ENCODE results near the gene JAKMIP2.

The JAKMIP2 gene

DNA sequence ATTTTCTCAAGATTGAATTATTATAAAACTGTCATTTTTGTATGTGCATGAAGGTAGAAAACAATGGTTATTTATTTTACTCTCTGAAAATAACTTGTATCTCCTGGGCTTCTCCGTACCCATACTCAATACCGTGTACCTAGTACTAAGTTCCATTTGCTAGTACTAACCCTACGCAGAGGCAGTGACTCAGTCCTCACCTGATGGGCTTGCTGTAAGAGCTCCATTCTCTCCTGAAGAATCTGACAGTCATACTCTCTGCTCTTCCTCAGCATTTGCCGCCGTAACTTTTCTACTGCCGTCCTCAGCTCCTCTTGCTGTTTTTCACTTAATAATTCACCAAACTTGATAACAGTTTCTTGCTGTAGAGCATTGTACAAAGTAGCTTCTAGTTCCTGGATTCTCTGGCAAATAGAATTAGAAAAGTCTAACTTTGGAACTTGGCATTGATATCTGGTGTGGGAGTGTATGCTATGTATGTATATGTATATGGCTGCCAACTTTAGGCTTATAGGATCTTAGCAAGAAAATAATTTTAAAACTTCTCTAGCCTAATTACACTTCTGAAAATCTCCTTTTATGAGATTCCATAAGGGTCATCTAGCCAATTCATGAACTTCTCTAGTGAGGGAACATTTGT, 164.7 kb downstream of the JAKMIP2 start:
- Histone ChIP-seq H3K4me3 (replicated peaks; ENCODE audit: insufficient read depth, low read length) (no peak overlapping the region), H3K27me3 (ENCODE audit: insufficient read depth, poor library complexity, severe bottlenecking) (no peaks in the 10 kb centered on the region), H3K27ac (replicated peaks) (no peak overlapping the region)
- DNase-seq (ENCODE audit: low read depth in 1 of 2, low spot score in 1 of 2), result no peak
- TF ChIP-seq SPI1 (IDR thresholded peaks at IDR 0.05; ENCODE audit: borderline replicate concordance, low read depth) (no peak), CTCF (IDR thresholded peaks at IDR 0.05; ENCODE audit: insufficient read depth, low read length) (no peak), GABPA (IDR thresholded peaks at IDR 0.05; ENCODE audit: low read depth) (no peak), POLR2AphosphoS5 (IDR thresholded peaks at IDR 0.05; ENCODE audit: low read depth) (no peak)
- TF ChIP-seq, protein P1, sequence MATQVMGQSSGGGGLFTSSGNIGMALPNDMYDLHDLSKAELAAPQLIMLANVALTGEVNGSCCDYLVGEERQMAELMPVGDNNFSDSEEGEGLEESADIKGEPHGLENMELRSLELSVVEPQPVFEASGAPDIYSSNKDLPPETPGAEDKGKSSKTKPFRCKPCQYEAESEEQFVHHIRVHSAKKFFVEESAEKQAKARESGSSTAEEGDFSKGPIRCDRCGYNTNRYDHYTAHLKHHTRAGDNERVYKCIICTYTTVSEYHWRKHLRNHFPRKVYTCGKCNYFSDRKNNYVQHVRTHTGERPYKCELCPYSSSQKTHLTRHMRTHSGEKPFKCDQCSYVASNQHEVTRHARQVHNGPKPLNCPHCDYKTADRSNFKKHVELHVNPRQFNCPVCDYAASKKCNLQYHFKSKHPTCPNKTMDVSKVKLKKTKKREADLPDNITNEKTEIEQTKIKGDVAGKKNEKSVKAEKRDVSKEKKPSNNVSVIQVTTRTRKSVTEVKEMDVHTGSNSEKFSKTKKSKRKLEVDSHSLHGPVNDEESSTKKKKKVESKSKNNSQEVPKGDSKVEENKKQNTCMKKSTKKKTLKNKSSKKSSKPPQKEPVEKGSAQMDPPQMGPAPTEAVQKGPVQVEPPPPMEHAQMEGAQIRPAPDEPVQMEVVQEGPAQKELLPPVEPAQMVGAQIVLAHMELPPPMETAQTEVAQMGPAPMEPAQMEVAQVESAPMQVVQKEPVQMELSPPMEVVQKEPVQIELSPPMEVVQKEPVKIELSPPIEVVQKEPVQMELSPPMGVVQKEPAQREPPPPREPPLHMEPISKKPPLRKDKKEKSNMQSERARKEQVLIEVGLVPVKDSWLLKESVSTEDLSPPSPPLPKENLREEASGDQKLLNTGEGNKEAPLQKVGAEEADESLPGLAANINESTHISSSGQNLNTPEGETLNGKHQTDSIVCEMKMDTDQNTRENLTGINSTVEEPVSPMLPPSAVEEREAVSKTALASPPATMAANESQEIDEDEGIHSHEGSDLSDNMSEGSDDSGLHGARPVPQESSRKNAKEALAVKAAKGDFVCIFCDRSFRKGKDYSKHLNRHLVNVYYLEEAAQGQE (IDR thresholded peaks at IDR 0.05; ENCODE audit: insufficient replicate concordance, low read depth), result no peak

- Histone ChIP-seq H3K27ac (replicated peaks) (no peak overlapping the region), H3K27me3 (ENCODE audit: insufficient read depth, poor library complexity, severe bottlenecking) (no peaks in the 10 kb centered on the region), H3K4me3 (replicated peaks; ENCODE audit: insufficient read depth, low read length) (no peak overlapping the region)
- TF ChIP-seq SPI1 (IDR thresholded peaks at IDR 0.05; ENCODE audit: borderline replicate concordance, low read depth), result no peak
- TF ChIP-seq GABPA (IDR thresholded peaks at IDR 0.05; ENCODE audit: low read depth), result no peak
- no peak for TF ChIP-seq CTCF (IDR thresholded peaks at IDR 0.05; ENCODE audit: insufficient read depth, low read length)
- TF ChIP-seq POLR2AphosphoS5 (IDR thresholded peaks at IDR 0.05; ENCODE audit: low read depth), result no peak
- TF ChIP-seq, protein P1 (IDR thresholded peaks at IDR 0.05; ENCODE audit: insufficient replicate concordance, low read depth), result no peak
- DNase-seq (ENCODE audit: low read depth in 1 of 2, low spot score in 1 of 2), result no peak
Measured at GRCh38 chr5:147617191-147617606, 165.3 kb downstream of the JAKMIP2 start.

- DNase-seq (ENCODE audit: low read depth in 1 of 2, low spot score in 1 of 2), result no peak
- no peak overlapping the region for H3K27ac ChIP-seq (replicated peaks)
- H3K27me3 ChIP-seq (ENCODE audit: insufficient read depth, poor library complexity, severe bottlenecking), result no peaks in the 10 kb centered on the region
- TF ChIP-seq SPI1 (IDR thresholded peaks at IDR 0.05; ENCODE audit: borderline replicate concordance, low read depth) (no peak), GABPA (IDR thresholded peaks at IDR 0.05; ENCODE audit: low read depth) (no peak)
- no peak overlapping the region for H3K4me3 ChIP-seq (replicated peaks; ENCODE audit: insufficient read depth, low read length)
Measured at GRCh38 chr5:147616421-147616820, 166.1 kb downstream of the JAKMIP2 start.

DNA sequence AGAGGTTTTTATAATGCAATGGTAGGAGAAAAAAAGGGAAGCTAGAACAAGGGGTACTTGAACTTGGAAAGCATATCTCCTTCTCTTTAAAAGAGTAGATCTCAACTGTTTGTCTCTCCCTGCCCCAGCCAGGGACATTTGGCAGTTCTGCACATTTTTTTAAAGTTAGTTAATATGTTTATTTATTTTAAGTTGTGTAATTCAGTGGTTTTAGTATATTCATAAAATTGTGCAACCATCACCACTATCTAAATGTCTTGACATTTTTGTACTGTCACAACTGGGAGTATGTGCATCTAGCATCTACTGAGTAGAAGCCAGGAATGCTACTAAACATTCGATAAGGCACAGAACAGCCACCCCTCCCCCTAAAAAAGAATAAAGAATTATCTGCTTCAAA, 169.2 kb downstream of the JAKMIP2 start:
- no peak overlapping the region for H3K27ac ChIP-seq (replicated peaks)
- no peak overlapping the region for H3K4me3 ChIP-seq (replicated peaks; ENCODE audit: insufficient read depth, low read length)
- TF ChIP-seq GABPA (IDR thresholded peaks at IDR 0.05; ENCODE audit: low read depth), result no peak
- no peak for TF ChIP-seq POLR2AphosphoS5 (IDR thresholded peaks at IDR 0.05; ENCODE audit: low read depth)
- TF ChIP-seq SPI1 (IDR thresholded peaks at IDR 0.05; ENCODE audit: borderline replicate concordance, low read depth), result no peak
- TF ChIP-seq CTCF (IDR thresholded peaks at IDR 0.05; ENCODE audit: insufficient read depth, low read length), result no peak
- TF ChIP-seq, protein P1 (IDR thresholded peaks at IDR 0.05; ENCODE audit: insufficient replicate concordance, low read depth), result no peak
- H3K27me3 ChIP-seq (ENCODE audit: insufficient read depth, poor library complexity, severe bottlenecking), result no peaks in the 10 kb centered on the region
- DNase-seq (ENCODE audit: low read depth in 1 of 2, low spot score in 1 of 2), result no peak

All from HL-60 (cell line).